Activated naive CD4-positive, alpha-beta T cell treated with anti-CD3 and anti-CD28 coated beads, Interleukin-2, amount 10 ng/mL, durations not matched to agents 5 hours and 36 hours (primary cell): ENCODE data around the gene ZC3H10. TPM values are rescaled to one million over a fixed set of nuclear protein-coding genes. Genes with fewer than 3 reads are reported as not detected.

Source experiments
- total RNA-seq, 2 experiments: library from RNA; stranded (reverse); gene quantifications; one replicate each; pipeline ENCODE4 v1.2.3, GENCODE V29; 2021

The ZC3H10 gene, protein sequence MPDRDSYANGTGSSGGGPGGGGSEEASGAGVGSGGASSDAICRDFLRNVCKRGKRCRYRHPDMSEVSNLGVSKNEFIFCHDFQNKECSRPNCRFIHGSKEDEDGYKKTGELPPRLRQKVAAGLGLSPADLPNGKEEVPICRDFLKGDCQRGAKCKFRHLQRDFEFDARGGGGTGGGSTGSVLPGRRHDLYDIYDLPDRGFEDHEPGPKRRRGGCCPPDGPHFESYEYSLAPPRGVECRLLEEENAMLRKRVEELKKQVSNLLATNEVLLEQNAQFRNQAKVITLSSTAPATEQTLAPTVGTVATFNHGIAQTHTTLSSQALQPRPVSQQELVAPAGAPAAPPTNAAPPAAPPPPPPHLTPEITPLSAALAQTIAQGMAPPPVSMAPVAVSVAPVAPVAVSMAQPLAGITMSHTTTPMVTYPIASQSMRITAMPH
- 1 to 10 TPM; 8.3 to 8.7 TPM for total RNA-seq

DNA sequence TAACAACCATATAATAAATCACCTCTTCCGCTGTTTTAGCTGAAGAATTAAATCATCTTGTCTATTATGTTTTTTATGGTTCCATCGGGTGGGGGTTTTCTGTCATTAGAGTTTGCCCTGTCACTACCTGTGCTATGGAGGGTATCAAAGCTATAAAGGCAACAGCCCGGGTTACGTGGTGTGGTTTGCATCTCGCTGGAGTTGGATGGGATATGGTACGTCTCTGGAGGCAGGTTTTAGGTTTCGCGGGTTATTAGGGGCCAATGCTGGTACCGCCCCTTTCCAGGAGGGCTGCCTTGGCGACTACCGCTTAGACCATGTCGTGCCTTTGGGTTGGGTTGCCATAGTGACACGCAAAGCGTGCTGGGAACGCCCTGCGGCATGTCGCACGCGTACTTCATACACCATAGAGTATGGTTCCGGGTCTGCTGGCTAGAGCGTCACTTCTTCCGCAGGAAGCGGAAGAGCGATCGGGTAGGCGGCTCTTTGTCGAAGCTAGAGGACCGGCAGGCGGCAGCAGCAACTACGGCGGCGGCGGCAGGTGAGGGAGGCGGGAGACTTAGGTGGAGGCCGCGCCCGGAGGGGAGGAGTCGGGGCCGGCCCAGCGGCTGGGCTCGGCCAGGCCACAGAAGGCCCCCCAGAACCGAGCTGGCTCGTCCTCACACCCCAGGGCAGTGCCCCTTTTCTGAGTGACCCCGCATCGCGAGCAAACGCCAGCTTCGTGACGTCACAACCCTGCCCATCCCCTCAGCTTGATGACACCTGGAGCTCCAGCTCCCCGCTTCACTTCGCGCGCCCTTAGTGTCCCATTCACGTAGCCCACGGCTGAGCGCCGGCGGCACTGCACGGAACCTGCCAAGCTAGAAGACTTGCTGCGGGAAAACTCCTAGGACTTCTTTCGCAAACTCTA is at the start of gene ZC3H10:
TSS of gene ZC3H10 (plus strand) at position 489 of the 910 bp plus-strand sequence. CDS start 2,297 bp downstream, outside the sequence.

DNA sequence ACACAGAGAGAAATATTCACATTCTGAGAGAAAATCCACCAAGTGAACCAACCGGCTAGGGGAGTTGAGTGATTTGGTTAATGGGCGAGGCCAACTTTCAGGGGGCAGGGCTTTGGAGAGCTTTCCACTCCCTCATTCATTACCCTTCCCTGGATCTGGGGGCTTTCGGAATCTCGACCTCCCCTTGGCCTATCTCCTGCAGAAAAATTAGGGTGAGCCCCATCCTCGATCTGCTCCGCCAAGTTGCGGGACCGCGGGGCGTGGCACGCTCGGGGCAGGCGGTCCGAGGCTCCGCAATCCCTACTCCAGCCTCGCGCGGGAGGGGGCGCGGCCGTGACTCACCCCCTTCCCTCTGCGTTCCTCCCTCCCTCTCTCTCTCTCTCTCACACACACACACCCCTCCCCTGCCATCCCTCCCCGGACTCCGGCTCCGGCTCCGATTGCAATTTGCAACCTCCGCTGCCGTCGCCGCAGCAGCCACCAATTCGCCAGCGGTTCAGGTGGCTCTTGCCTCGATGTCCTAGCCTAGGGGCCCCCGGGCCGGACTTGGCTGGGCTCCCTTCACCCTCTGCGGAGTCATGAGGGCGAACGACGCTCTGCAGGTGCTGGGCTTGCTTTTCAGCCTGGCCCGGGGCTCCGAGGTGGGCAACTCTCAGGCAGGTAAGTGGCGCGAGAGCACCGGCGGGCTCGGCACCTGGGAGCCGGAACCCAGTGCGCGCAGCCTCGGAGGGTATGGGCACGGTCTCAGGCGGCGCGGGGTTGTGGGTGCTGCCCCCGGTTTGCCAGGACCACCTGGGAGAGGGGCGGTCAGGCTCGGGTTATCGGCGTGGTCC is 38.1 kb upstream of the ZC3H10 start, which contains the start of gene ERBB3:
TSS of gene ERBB3 (plus strand) at position 443 of the 833 bp plus-strand sequence. CDS start at position 579, 136 bp downstream.

DNA sequence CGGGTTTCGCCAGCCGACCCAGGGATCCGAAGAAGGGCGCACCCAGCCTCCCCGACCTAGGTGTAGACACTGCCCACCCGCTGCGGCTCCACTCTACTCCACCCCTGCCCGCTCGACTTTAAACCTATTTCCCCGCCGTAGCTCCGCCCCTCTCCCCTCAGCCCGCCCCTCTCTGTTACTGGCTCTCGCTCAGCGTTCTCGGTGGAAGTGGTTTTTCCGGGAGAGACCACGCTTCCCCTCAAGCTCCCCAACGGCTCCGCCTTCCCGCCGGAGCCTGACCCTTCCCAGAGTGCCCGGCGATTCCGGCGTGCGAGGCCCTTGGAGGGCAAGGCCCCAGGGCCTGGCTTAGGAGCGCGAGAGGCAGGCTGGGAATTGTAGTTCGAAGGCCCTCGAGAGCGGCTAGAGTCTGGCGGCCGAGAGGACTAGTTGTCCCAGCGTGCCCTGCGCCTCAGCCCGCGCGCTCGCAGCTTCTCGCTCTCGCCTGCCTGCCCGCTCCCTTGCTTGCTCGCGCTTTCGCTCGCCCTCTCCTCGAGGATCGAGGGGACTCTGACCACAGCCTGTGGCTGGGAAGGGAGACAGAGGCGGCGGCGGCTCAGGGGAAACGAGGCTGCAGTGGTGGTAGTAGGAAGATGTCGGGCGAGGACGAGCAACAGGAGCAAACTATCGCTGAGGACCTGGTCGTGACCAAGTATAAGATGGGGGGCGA is 13.8 kb upstream of the ZC3H10 start, which contains the start of gene PA2G4:
TSS of gene PA2G4 (plus strand) at position 451 of the 706 bp plus-strand sequence. CDS start at position 630, 179 bp downstream.

DNA sequence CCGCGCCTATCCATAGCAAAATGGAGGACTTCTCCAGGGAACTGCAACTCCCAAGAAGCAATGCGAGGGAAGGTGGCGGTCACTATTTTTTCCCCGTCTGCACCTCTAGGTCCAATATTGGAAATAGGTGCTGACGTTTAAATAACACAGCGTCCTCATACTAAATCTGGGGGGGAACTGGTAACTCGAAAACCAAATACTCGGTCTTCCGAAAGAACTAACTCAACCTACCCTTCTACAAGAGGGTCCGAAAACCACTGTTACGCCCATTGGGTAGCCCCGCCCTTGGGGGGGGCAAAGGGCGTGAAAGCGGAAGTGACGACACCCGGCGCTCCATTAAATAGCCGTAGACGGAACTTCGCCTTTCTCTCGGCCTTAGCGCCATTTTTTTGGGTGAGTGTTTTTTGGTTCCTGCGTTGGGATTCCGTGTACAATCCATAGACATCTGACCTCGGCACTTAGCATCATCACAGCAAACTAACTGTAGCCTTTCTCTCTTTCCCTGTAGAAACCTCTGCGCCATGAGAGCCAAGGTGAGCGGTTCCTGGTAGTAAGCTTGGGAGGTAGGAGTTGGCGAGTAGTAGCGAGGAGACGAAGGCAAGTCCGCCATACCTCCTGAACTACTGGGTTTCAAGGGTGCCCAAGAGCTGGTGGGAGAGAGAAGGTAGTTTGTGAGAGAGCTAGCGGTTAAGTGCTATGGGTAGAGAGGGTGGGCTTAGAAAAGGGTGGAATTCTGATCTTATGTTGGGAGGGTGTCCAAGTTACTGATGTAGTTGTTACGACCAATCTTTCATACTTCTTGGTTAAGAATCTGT is 1.6 kb upstream of the ZC3H10 start, which contains the start of gene RPL41:
TSS of gene RPL41 (plus strand) at position 367 of the 815 bp plus-strand sequence.

DNA sequence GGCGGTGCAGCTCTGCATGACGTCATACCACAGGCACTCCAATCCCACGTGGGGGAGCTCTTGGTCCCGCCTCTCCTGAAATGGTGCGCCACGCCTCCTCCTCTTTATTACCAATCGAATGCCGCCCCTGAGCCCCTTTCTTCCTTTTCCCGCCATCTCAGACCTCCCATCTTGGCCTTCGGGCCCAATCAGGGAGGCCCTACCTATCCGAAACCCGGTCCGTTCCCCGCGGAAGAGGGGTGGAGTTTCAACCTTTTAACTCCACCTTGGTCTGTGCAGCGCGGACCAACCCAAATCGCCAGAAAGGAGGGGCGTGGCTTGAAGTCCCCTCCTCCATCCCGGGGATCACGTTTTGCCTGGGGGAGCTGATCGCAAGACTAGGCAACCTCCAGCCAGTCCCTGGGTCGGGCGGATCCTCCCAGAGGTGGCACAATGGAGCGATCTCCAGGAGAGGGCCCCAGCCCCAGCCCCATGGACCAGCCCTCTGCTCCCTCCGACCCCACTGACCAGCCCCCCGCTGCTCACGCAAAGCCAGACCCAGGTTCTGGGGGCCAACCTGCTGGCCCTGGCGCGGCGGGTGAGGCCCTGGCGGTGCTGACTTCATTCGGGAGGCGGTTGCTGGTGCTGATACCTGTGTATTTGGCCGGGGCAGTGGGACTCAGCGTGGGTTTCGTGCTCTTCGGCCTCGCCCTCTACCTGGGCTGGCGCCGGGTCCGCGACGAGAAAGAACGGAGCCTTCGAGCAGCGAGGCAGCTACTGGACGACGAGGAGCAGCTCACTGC is 10.0 kb downstream of the ZC3H10 start, which contains the start of gene ESYT1:
TSS of gene ESYT1 (plus strand) at position 380 of the 782 bp plus-strand sequence. CDS start at position 433, 53 bp downstream.

DNA sequence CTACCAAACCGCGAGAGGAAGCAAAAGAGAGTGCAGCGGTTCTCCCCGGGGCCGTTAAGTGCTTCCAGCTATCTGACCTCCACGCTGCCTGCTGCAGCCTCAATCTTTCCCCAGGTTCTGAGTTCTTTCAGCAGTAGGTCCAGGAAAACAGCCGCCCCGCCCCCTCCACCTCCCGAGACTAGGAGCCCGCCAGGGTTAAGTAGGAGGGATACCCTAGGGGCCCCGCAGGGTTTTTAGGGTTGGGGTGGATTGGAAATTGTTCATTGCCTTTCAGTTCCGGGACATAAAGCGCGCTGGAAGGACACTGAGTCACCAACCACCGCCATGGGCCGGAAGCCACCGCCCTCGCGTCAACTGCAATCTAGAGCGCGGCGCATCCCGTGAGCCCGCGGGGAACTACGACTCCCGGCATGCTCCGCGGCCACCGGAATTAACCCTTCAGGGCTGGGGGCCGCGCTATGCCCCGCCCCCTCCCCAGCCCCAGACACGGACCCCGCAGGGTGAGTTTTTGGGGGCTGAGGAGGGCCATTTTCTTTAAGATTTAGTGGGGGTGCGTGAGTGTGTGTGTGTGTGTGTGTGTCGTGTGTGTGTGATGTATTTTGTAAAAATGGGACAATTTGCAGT is 34.2 kb downstream of the ZC3H10 start, which contains the start of gene MYL6B:
TSS of gene MYL6B (plus strand) at position 456 of the 624 bp plus-strand sequence. CDS start 1,332 bp downstream, outside the sequence.

DNA sequence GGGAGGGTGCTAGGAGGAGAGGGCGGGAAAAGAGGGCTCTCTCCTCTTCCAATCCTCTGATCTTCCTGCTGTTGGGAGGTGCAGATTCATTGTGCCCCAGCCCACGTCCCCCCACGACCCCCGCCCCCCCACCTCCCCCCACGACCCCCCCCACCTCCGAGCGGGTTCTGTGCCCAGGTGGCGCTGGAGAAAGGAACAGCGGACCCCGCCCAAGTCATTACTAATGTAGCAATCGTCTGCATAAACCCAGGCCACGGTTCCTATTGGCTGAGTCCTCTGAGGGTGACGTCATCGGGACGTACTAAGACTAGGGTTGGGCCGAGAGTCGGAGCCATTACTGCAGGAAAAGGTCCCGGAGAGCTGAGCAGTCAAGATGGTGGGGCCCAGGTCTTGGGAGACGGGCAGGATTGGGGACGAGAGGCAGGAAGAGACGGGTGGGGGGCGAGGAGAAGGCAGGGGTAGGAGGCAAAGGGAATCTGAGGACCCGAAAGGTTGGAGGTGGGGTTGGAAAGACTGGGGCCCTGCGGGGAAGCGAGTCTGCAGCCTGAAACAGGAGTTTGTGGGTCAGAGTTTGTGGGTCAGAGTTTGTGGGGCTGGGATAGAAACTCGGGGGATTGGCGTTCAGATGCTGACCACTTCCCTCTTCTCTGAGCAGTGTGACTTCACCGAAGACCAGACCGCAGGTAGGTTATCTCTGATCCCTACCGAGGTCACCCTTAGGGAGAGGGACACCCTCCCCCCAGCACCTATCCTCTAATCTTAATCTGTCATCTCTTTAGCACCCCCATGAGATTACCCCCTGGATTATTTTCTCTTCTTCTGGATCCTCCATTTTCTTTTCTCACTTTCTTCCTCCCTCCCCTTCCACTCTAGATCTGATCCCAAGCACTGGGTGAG is 40.2 kb downstream of the ZC3H10 start, which contains the start of gene MYL6:
TSS of gene MYL6 (plus strand) at position 331 of the 897 bp plus-strand sequence. CDS start at position 374, 43 bp downstream.

Other genes starting within 250 kb of the ZC3H10 start
- 10 to 100 TPM; 54.0 to 55.4 TPM for gene PYM1, start 190.4 kb upstream of the ZC3H10 start, total RNA-seq
- gene DGKA, start 187.1 kb upstream of the ZC3H10 start, total RNA-seq: 1,000 to 10,000 TPM in 1 of 2 experiments, 100 to 1,000 TPM in 1; 954 to 1,054 TPM
- not detected for gene PMEL, start 152.2 kb upstream of the ZC3H10 start, total RNA-seq
- gene CDK2, start 151.4 kb upstream of the ZC3H10 start, total RNA-seq: 10 to 100 TPM; 75.4 to 81.8 TPM
- 10 to 100 TPM; 68.5 to 68.8 TPM for gene RAB5B, start 144.2 kb upstream of the ZC3H10 start, total RNA-seq
- 1 to 10 TPM; 3.5 to 4.9 TPM for gene SUOX, start 121.0 kb upstream of the ZC3H10 start, total RNA-seq
- 10 to 100 TPM; 20.0 to 21.3 TPM for gene IKZF4, start 97.2 kb upstream of the ZC3H10 start, total RNA-seq
- 10 to 100 TPM; 38.9 to 51.3 TPM for gene RPS26, start 76.3 kb upstream of the ZC3H10 start, total RNA-seq
- gene ERBB3, start 38.1 kb upstream of the ZC3H10 start, total RNA-seq: 1 to 10 TPM; 1.7 to 2.1 TPM
- 100 to 1,000 TPM; 215 to 216 TPM for gene PA2G4, start 13.7 kb upstream of the ZC3H10 start, total RNA-seq
- gene RPL41, start 1.6 kb upstream of the ZC3H10 start, total RNA-seq: 1,000 to 10,000 TPM; 4,850 to 4,973 TPM
- gene ESYT1, start 10.0 kb downstream of the ZC3H10 start, total RNA-seq: 100 to 1,000 TPM; 319 to 322 TPM
- 10 to 100 TPM; 40.3 to 42.7 TPM for gene MYL6B, start 34.3 kb downstream of the ZC3H10 start, total RNA-seq
- 1,000 to 10,000 TPM; 1,338 to 1,378 TPM for gene MYL6, start 40.1 kb downstream of the ZC3H10 start, total RNA-seq
- 100 to 1,000 TPM; 129 to 131 TPM for gene SMARCC2, start 71.2 kb downstream of the ZC3H10 start, total RNA-seq
- gene RNF41, start 103.7 kb downstream of the ZC3H10 start, total RNA-seq: 10 to 100 TPM; 31.6 to 33.1 TPM
- 10 to 100 TPM; 39.3 to 41.8 TPM for gene NABP2, start 106.1 kb downstream of the ZC3H10 start, total RNA-seq
- gene SLC39A5, start 111.8 kb downstream of the ZC3H10 start, total RNA-seq: under 1 TPM; 0.51 to 0.58 TPM
- gene ANKRD52, start 140.1 kb downstream of the ZC3H10 start, total RNA-seq: 10 to 100 TPM; 32.0 to 39.6 TPM
- 10 to 100 TPM; 15.2 to 19.4 TPM for gene COQ10A, start 148.7 kb downstream of the ZC3H10 start, total RNA-seq
- 100 to 1,000 TPM; 190 to 197 TPM for gene CS, start 182.1 kb downstream of the ZC3H10 start, total RNA-seq
- 100 to 1,000 TPM in 1 of 2 experiments, 10 to 100 TPM in 1; 95.0 to 103 TPM for gene CNPY2, start 197.7 kb downstream of the ZC3H10 start, total RNA-seq
- gene PAN2, start 215.7 kb downstream of the ZC3H10 start, total RNA-seq: 10 to 100 TPM; 82.8 to 85.2 TPM
- 10 to 100 TPM; 15.8 to 17.3 TPM for gene IL23A, start 220.6 kb downstream of the ZC3H10 start, total RNA-seq
- 100 to 1,000 TPM; 172 to 182 TPM for gene STAT2, start 241.8 kb downstream of the ZC3H10 start, total RNA-seq
- gene APOF, start 244.6 kb downstream of the ZC3H10 start, total RNA-seq: not detected